ENCODE data around the gene MYRF.

DNA sequence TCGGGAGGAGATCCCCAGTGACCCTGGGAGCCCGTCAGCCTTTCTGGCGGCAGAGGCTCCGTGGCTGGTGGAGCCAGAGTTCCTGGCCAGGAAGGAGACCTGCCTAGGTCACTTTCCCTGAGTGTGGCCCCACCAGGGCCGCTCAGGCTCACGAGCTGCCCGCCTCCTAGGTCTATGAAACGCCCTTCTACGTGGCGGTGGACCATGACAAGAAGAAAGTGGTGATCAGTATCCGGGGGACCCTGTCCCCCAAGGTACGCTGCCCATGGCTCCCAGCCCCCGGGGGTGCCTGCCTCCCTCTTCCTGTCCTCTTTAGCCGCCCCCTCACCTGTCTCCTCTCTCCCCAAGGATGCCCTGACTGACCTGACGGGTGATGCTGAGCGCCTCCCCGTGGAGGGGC, 17.0 kb upstream of the MYRF start:
- TF ChIP-seq, protein P1, sequence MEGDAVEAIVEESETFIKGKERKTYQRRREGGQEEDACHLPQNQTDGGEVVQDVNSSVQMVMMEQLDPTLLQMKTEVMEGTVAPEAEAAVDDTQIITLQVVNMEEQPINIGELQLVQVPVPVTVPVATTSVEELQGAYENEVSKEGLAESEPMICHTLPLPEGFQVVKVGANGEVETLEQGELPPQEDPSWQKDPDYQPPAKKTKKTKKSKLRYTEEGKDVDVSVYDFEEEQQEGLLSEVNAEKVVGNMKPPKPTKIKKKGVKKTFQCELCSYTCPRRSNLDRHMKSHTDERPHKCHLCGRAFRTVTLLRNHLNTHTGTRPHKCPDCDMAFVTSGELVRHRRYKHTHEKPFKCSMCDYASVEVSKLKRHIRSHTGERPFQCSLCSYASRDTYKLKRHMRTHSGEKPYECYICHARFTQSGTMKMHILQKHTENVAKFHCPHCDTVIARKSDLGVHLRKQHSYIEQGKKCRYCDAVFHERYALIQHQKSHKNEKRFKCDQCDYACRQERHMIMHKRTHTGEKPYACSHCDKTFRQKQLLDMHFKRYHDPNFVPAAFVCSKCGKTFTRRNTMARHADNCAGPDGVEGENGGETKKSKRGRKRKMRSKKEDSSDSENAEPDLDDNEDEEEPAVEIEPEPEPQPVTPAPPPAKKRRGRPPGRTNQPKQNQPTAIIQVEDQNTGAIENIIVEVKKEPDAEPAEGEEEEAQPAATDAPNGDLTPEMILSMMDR (tag by site-specific recombination; IDR thresholded peaks at IDR 0.05), result no peak
- TF ChIP-seq, protein P2, sequence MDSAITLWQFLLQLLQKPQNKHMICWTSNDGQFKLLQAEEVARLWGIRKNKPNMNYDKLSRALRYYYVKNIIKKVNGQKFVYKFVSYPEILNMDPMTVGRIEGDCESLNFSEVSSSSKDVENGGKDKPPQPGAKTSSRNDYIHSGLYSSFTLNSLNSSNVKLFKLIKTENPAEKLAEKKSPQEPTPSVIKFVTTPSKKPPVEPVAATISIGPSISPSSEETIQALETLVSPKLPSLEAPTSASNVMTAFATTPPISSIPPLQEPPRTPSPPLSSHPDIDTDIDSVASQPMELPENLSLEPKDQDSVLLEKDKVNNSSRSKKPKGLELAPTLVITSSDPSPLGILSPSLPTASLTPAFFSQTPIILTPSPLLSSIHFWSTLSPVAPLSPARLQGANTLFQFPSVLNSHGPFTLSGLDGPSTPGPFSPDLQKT (IDR thresholded peaks at IDR 0.05; ENCODE audit: borderline replicate concordance, low read depth, low read length), result no peak
- TF ChIP-seq ATF2 (tag by site-specific recombination; IDR thresholded peaks at IDR 0.05; ENCODE audit: low read depth), result no peak
- TF ChIP-seq ZBTB8A (tag by site-specific recombination; IDR thresholded peaks at IDR 0.05), result no peak
- no peak for TF ChIP-seq ZNF16 (tag by site-specific recombination; IDR thresholded peaks at IDR 0.05; ENCODE audit: low read depth)
- TF ChIP-seq SP3 (tag by site-specific recombination; IDR thresholded peaks at IDR 0.05), result no peak
